Measurements from ENCODE around the gene RDX.

DNA sequence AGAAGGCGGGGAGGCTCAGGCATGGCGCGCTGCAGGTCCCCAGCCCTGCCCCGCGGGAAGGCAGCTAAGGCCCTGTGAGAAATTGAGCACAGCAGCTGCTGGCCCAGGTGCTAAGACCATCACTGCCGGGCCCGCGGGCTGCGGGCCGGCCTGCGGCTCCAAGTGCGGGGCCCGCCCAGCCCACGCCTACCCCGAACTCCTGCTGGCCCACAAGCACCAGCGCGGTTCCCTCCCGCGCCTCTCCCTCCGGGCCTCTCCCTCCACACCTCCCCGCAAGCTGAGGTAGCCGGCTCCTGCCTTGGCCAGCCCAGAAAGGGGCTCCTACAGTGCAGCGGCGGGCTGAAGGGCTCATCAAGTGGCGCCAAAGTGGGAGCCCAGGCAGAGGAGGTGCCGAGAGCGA, 4.6 kb upstream of the RDX start:
- TF ChIP-seq, protein P1, sequence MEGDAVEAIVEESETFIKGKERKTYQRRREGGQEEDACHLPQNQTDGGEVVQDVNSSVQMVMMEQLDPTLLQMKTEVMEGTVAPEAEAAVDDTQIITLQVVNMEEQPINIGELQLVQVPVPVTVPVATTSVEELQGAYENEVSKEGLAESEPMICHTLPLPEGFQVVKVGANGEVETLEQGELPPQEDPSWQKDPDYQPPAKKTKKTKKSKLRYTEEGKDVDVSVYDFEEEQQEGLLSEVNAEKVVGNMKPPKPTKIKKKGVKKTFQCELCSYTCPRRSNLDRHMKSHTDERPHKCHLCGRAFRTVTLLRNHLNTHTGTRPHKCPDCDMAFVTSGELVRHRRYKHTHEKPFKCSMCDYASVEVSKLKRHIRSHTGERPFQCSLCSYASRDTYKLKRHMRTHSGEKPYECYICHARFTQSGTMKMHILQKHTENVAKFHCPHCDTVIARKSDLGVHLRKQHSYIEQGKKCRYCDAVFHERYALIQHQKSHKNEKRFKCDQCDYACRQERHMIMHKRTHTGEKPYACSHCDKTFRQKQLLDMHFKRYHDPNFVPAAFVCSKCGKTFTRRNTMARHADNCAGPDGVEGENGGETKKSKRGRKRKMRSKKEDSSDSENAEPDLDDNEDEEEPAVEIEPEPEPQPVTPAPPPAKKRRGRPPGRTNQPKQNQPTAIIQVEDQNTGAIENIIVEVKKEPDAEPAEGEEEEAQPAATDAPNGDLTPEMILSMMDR (IDR thresholded peaks at IDR 0.05; ENCODE audit: low read depth, low read length, poor library complexity, severe bottlenecking) = no peak
- no peak for TF ChIP-seq EZH2phosphoT487 (IDR thresholded peaks at IDR 0.05; ENCODE audit: borderline replicate concordance, low read length)

Measured in DOHH2 (cell line).